Neural crest cell (in vitro differentiated cells): Measurements from ENCODE around the gene EBPL. TPM values are rescaled to one million over a fixed set of nuclear protein-coding genes. Genes with fewer than 3 reads are reported as not detected.

Experiments used
- DNase-seq: peaks from one replicate; pipeline ENCODE4 v3.0.0; 2021; ENCODE audit warnings: low read depth, mixed read lengths, low spot score
- H3K27ac Mint-ChIP-seq: one replicate; pipeline ENCODE4 v1.8.0; 2021; ENCODE audit warnings: mild to moderate bottlenecking, mixed read lengths; ENCODE audit not compliant: unreplicated experiment
- H3K27me3 Mint-ChIP-seq: 2 replicates; pipeline ENCODE4 v1.8.0; 2021; ENCODE audit warnings: low read depth, mild to moderate bottlenecking, mixed read lengths
- H3K36me3 Mint-ChIP-seq: 2 replicates; pipeline ENCODE4 v1.8.0; 2021; ENCODE audit warnings: low read depth, mild to moderate bottlenecking, mixed read lengths
- H3K4me1 Mint-ChIP-seq: 2 replicates; pipeline ENCODE4 v1.8.0; 2021; ENCODE audit warnings: mixed read lengths
- H3K4me3 Mint-ChIP-seq: one replicate; pipeline ENCODE4 v1.8.0; 2021; ENCODE audit warnings: mild to moderate bottlenecking, mixed read lengths
- H3K9me3 Mint-ChIP-seq: 2 replicates; pipeline ENCODE4 v1.8.0; 2021; ENCODE audit warnings: mixed read lengths
- total RNA-seq: library from RNA; stranded (reverse); gene quantifications from 2 replicates; pipeline ENCODE4 v1.2.1, GENCODE V29; 2021
- TF ChIP-seq, protein P1 (sequence below): fragments of 200-600 bp; sonication (generic); conservative IDR thresholded peaks from 2 replicates; pipeline ENCODE4 v1.5.0; 2021; ENCODE audit warnings: antibody characterized with exemption, mild to moderate bottlenecking

EBPL gene
- total RNA-seq, 1 donor from 2014 or later: 52.7 TPM

DNA sequence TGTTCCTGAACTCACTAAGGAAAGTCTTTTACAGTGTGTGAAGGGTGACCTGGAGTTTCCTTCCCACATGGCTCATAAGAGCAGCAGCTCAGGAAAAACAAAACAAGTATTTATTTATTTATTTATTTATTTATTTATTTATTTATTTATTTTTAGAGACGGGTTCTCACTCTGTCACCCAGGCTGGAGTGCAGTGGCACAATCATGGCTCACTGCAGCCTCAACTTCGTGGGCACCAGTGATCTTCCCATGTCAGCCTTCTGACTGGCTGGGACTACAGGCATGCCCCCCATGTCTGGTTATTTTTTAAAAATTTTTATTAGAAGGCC lies 52.6 kb downstream of the EBPL start:
- TF ChIP-seq, protein P1, sequence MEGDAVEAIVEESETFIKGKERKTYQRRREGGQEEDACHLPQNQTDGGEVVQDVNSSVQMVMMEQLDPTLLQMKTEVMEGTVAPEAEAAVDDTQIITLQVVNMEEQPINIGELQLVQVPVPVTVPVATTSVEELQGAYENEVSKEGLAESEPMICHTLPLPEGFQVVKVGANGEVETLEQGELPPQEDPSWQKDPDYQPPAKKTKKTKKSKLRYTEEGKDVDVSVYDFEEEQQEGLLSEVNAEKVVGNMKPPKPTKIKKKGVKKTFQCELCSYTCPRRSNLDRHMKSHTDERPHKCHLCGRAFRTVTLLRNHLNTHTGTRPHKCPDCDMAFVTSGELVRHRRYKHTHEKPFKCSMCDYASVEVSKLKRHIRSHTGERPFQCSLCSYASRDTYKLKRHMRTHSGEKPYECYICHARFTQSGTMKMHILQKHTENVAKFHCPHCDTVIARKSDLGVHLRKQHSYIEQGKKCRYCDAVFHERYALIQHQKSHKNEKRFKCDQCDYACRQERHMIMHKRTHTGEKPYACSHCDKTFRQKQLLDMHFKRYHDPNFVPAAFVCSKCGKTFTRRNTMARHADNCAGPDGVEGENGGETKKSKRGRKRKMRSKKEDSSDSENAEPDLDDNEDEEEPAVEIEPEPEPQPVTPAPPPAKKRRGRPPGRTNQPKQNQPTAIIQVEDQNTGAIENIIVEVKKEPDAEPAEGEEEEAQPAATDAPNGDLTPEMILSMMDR: no peak
- no peaks in the 10 kb centered on the region for H3K4me1 Mint-ChIP-seq
- H3K27me3 Mint-ChIP-seq: no peaks in the 10 kb centered on the region
- H3K36me3 Mint-ChIP-seq: no peaks in the 10 kb centered on the region
- H3K9me3 Mint-ChIP-seq: no peaks in the 10 kb centered on the region
- no peak overlapping the region for H3K4me3 Mint-ChIP-seq
- H3K27ac Mint-ChIP-seq: peak overlapping the region; percentile 67
- no peak for DNase-seq

DNA sequence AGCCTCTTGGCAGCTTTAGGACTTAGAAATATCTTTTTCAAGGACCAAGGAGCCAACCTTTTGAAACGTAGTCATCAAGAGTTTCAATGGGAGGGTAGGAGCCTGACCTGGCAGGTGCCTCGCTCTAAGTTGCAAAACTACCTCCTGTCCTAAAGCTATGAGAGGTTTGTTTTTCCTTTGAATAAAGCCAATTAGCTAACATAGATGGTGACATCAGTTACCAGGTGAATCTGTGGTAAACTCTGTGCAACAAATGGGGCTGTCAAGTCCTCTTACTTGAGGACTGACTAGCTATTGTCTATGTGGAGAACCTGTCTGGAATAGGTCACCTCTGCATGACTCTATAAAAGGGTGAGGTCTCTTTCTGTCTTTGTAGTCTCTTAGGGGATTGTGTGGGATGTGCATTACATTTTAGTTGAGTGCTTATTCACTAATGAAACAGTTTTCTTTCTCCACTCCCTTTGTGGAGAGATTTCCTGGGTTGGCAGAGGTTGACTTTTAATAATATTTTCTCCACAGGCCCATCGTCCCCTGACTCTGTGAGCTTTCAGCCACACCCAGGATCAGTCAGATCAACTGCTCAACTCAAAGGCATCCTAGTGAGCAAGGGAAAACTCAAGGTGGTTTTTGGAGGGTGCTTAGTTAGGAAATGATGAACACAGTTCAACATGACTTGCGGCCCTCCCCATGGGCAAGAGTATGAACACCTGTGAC lies 53.1 kb downstream of the EBPL start:
- Mint-ChIP-seq H3K27me3 (no peaks in the 10 kb centered on the region), H3K4me3 (no peak overlapping the region), H3K9me3 (no peaks in the 10 kb centered on the region), H3K27ac (peak overlapping the region; percentile 67), H3K4me1 (no peaks in the 10 kb centered on the region), H3K36me3 (no peaks in the 10 kb centered on the region)
- TF ChIP-seq, protein P1: no peak
- no peak for DNase-seq

DNA sequence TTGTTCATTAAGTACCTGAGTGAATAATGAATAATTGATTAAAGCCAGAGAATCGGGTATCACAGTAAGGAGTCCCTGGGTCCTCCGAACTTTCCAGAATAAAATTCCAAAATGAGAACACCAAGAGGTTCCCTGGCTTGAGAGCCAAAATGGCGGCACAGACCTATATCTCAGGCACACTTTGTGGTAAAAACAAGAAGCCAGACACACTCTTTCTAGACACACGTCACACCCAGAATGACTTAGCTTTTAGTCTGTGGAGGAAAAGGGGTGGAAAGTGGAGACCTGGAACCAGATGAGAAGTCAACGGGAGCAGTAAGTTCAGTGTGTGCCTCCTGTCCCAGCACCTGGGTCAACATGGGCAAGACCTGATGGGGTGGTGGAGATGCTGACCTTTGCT lies 54.6 kb downstream of the EBPL start:
- TF ChIP-seq, protein P1: no peak
- DNase-seq: no peak
- Mint-ChIP-seq H3K27ac (no peak overlapping the region), H3K27me3 (no peaks in the 10 kb centered on the region), H3K36me3 (no peaks in the 10 kb centered on the region), H3K4me3 (no peak overlapping the region), H3K4me1 (no peaks in the 10 kb centered on the region), H3K9me3 (no peaks in the 10 kb centered on the region)

DNA sequence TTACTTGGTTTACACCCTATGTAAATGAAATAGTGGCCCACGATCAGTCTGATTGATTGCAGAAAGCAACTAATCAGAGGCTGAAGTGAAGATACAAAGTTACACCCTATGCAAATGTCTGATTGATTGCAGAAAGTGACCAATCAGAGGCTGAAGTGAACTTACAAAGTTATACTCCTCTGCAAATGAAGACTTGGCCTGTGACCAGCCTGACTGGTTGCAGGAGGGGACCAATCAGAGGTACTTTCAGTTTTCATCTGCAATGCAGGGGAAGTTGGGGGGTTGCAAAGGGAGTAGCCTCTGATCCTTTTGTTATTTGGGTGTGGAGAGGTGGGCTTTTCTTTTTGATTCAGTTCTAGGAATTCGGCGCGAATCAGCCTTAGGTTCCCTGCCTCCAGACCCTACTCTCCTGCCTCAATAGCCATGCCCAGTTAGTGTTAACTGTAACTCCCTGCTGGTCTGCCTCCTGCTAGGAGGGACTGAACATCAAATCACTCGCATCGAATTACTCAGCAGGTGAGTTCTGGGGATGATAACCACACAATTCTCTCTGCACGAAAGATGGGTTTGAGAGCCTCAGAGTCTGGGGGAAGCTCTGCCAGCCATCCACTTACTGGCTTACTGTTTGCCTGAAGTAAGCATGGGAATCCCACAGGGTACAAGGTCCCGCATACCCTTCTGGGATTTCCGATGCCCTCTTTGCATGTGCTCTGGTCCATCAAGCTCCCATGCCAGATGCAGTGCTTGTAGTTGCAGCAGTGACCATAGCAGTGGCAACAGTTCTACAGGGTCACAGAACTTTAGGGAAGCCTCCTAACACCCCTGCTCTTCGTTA lies 55.5 kb downstream of the EBPL start:
- H3K27me3 Mint-ChIP-seq: no peaks in the 10 kb centered on the region
- H3K4me1 Mint-ChIP-seq: no peaks in the 10 kb centered on the region
- H3K27ac Mint-ChIP-seq: no peak overlapping the region
- H3K36me3 Mint-ChIP-seq: no peaks in the 10 kb centered on the region
- TF ChIP-seq, protein P1: no peak
- no peak overlapping the region for H3K4me3 Mint-ChIP-seq
- no peak for DNase-seq
- H3K9me3 Mint-ChIP-seq: no peaks in the 10 kb centered on the region

DNA sequence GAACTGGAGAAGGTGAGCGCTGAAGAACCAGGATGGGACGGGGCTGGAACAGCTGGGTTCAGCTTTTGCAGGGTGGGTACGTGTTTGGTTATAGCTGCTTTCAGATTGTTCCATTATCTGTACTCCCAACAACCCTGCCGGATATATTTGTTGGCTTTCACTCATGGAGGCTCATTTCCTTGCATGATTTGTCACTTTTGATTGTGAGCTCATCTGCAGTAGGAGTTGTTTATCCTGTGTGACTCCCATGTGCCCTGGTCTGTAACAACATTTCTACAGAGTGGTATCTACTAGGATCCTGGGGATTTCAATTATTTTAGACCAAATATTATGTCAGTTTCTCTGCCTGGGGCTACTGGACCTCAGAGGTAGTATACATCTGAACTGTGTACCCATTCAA lies 57.6 kb downstream of the EBPL start:
- Mint-ChIP-seq H3K36me3 (no peaks in the 10 kb centered on the region), H3K4me3 (no peak overlapping the region), H3K4me1 (no peaks in the 10 kb centered on the region), H3K9me3 (no peaks in the 10 kb centered on the region), H3K27me3 (no peaks in the 10 kb centered on the region), H3K27ac (no peak overlapping the region)
- no peak for DNase-seq
- TF ChIP-seq, protein P1: no peak
